ENCODE data around the gene TIMM21.
A peak's percentile ranks its signal among the peaks of the same experiment; 100 is the strongest.

TIMM21 gene

DNA sequence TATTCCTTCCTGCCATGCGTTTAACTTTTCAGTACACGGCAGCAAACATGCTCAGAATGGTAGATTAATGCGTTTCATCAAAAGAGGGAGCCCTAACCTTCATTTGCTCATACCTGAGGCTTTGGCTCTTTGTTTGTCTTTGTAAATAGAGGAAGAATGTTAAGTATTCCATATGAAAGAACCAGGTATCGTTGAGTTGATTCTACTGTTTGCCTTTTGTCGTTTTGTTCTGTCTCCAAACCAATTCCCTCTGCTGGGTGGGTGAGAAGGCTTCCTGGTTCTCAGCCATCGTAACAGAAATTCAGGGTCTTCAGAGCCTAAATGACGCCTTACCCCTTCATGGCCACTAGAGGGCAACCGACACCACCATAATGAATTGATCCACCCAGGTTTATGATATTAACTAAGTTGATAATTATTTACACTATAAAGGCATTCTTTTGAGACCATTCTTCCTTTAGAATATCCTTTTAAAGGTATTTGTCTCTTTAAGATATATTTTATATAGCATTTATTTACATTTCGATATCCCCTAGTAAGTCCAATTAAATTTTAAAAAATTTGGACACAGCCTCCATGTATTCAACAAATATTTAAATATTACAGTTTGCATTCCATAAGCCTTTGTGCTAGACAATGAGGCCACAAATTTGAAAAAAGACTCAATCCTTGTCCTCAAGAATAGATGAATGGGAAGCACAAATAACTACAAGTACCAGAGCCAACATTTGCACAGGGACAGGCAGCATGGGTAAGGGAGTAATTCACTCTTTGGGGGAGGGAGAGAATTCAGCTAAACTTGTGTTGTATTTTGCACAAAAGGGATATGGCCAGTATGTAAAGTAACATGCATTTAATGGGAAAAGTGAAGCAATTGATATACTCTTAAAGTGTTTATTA lies 48.1 kb downstream of the TIMM21 start:
- DNase-seq = peak; percentile 21

DNA sequence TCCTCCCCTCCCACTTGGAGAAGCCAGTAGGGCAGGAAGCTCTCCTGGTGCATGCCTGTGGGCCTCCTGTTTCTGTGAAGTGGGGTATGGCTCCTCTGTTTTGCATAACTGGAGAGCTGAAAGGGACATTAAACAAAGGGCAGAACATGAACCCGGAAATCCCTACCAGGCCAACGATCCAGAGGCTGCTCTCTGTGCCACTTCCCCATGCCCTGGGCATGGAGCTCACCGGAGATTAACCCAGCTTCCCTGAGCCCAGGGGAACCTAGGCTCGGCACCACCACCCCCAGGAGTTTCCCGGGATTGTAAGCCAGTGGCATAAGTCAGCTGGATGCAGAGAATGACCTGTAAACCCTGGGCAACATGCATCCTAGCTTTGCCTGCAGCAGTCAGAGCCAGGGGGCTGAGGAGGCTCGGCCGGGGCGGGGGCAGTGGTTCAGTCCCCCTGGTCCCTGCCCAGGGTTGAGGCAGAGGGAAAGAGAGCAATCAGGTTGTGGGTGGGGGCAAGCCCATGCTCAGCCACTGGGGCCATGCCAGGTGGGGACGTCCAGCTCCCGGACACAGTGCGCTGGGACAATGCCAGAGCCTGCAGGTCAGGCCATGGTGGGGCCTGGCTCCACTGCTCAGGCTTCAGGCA lies 49.5 kb downstream of the TIMM21 start:
- no peak for DNase-seq

DNA sequence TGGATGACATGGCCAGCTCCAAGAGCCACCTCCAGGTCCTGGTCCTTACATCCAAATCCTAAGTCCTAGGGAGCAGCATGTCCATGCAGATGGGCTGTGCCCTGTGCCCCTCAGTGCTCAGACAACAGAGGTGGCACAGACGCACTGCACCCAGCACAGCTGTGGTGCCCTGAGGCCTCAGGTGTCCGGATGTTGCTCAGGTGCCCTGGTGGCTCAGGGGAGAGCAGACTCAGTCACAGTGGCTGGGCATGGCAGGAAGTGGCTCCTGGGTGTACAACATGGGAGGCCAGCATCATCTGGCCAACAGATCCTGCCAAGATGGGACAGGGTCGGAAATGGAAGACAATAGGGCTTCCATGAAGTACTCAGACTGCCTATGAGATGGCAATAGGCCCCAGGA lies 50.1 kb downstream of the TIMM21 start:
- DNase-seq = no peak

DNA sequence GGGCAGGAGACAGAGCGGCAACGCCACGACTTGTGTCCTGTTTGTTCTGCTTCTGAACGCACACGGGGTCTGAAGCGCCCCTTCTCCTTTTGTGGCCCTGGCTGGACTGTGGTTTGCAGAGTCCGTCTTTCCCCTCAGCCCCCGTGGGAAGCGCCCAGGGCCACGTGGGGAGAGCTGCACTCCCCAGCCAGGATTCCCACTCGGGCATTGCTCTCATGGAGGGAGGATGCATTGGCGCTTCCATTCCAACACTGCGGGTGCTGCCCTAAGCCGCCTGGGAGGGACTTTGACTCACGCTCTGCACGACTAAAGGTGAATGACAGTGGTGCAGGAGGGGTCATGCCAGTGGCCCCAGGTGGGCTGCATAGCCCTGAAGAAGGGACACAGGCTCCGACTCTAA lies 52.5 kb downstream of the TIMM21 start:
- no peak for DNase-seq

DNA sequence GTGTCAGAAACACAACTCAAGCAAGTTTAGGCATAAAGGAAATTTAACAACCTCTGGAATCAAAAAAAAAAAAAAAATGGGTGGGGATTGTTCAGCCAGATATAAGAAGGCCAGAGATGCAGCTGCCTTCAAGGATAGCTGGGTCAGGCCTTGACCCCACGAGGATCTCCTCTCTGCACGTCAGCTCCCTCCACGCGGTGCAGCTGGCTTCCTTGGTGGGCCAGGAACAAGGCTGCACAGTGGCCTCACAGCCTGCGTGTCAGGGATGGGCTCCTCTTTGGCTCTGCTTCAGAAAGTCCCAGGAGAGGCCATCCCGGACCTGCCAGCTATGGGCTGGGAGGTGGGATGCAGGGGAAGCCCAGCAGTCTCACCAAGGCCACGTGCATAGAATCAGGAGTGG lies 55.5 kb downstream of the TIMM21 start:
- no peak for DNase-seq

DNA sequence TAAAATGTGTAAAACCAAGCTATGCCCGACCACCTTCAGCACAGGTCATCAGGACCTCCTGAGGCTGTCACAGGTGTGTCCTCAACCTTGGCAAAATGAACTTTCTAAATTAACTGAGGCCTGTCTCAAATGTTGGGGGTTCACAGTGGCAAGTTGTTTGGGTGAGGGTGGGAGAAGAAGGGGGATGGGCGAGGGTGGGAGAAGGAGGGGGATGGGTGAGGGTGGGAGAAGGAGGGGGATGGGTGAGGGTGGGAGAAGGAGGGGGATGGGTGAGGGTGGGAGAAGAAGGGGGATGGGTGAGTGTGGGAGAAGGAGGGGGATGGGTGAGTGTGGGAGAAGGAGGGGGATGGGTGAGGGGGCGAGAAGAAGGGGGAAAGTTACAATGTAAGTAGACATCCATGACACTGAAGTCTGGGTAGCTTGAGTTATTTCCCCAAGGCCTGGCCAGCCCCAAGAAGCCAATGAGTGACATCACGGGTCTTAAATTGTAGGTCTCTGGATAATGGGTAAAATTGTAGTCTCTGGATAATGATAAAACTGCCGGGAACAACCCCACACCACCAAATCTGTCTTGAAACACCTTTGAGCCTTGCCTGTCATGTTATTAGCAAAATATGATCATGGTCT lies 56.3 kb downstream of the TIMM21 start:
- DNase-seq = no peak

All from stimulated activated CD4-positive, alpha-beta T cell treated with anti-CD3 and anti-CD28 coated beads, Interleukin-12 subunit alpha, Interleukin-12 subunit beta, amount 100 ng/mL, for 4 hours (primary cell).